SK-N-SH treated with all-trans-retinoic acid at 6 μM for 48 hours (cell line): ENCODE measurements around the gene TRAT1.

Source experiments
- ARNTL ChIP-seq: fragments of 450-650 bp; formaldehyde crosslinking; IDR thresholded peaks from 2 replicates; pipeline ENCODE4 v1.5.0; 2020; ENCODE audit warnings: low read depth, mild to moderate bottlenecking, moderate library complexity, borderline replicate concordance
- ESRRG ChIP-seq: fragments of 250-450 bp; sonication (Bioruptor Pico); IDR thresholded peaks from 2 replicates; pipeline ENCODE4 v1.6.1; 2021; ENCODE audit warnings: mild to moderate bottlenecking
- ISL1 ChIP-seq: fragments of 250-450 bp; sonication (Bioruptor Pico); IDR thresholded peaks from 2 replicates; pipeline ENCODE4 v2.1.2; 2022; ENCODE audit warnings: mild to moderate bottlenecking, moderate library complexity
- PPARA ChIP-seq: fragments of 250-450 bp; sonication (Bioruptor Pico); IDR thresholded peaks from 2 replicates; pipeline ENCODE4 v1.5.0; 2020; ENCODE audit warnings: mild to moderate bottlenecking, borderline replicate concordance
- RARB ChIP-seq: fragments of 250-450 bp; sonication (Bioruptor Pico); IDR thresholded peaks from 2 replicates; pipeline ENCODE4 v1.8.0; 2021; ENCODE audit warnings: mild to moderate bottlenecking, moderate library complexity
- SNAI2 ChIP-seq: fragments of 250-450 bp; sonication (Bioruptor Pico); IDR thresholded peaks from 2 replicates; pipeline ENCODE4 v1.5.0; 2020; ENCODE audit warnings: mild to moderate bottlenecking, moderate library complexity
- TCF4 ChIP-seq: fragments of 250-450 bp; sonication (Bioruptor Pico); IDR thresholded peaks from 2 replicates; pipeline ENCODE4 v1.8.0; 2021; ENCODE audit warnings: mild to moderate bottlenecking, moderate library complexity, borderline replicate concordance
- ZFP3 ChIP-seq: fragments of 250-450 bp; sonication (Bioruptor Pico); IDR thresholded peaks from 2 replicates; pipeline ENCODE4 v1.5.0; 2020; ENCODE audit warnings: mild to moderate bottlenecking, moderate library complexity
- ZFP30 ChIP-seq: fragments of 450-650 bp; formaldehyde crosslinking; IDR thresholded peaks from 2 replicates; pipeline ENCODE4 v1.5.0; 2022; ENCODE audit warnings: mild to moderate bottlenecking, moderate library complexity
- ZNF70 ChIP-seq: fragments of 450-650 bp; formaldehyde crosslinking; IDR thresholded peaks from 2 replicates; pipeline ENCODE4 v1.5.0; 2020; ENCODE audit warnings: mild to moderate bottlenecking, moderate library complexity
- TF ChIP-seq, protein P1 (sequence below): fragments of 250-450 bp; sonication (Bioruptor Pico); IDR thresholded peaks from 2 replicates; pipeline ENCODE4 v1.5.0; 2020; ENCODE audit warnings: mild to moderate bottlenecking, moderate library complexity
- TF ChIP-seq, protein P2 (sequence below): fragments of 250-450 bp; sonication (Bioruptor Pico); IDR thresholded peaks from 2 replicates; pipeline ENCODE4 v1.8.0; 2020; ENCODE audit warnings: mild to moderate bottlenecking, moderate library complexity, borderline replicate concordance
- TF ChIP-seq, protein P3 (sequence below): fragments of 250-450 bp; sonication (Bioruptor Pico); IDR thresholded peaks from 2 replicates; pipeline ENCODE4 v1.8.0; 2021; ENCODE audit warnings: low read depth, mild to moderate bottlenecking, moderate library complexity, borderline replicate concordance

DNA sequence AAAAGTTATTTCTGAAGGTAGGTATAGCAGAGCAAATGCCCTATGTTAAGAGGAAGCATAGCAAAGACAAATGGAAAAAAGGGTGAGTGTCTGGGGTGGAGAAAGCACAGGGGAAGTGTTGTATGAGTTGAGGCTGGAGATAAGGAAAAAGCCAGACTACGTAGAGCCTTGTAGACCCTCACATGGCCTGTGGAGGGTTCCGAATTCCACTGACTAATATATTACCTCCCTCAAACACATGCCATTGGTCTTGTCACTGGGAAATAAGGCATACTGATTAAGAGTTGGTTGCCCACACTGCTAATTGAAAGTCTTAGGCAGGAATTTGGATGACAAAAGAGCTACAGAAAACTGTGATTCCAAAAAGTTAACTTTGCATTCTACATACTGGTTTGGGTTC is 65.2 kb downstream of the TRAT1 start:
- TF ChIP-seq ZFP30 (CRISPR knock-in tag) (no peak), RARB (CRISPR knock-in tag) (no peak), ARNTL (CRISPR knock-in tag) (no peak), ZNF70 (CRISPR knock-in tag) (no peak), ZFP3 (CRISPR knock-in tag) (no peak), ISL1 (CRISPR knock-in tag) (no peak), ESRRG (CRISPR knock-in tag) (no peak), PPARA (CRISPR knock-in tag) (no peak), SNAI2 (no peak), TCF4 (CRISPR knock-in tag) (no peak)
- TF ChIP-seq, protein P1, sequence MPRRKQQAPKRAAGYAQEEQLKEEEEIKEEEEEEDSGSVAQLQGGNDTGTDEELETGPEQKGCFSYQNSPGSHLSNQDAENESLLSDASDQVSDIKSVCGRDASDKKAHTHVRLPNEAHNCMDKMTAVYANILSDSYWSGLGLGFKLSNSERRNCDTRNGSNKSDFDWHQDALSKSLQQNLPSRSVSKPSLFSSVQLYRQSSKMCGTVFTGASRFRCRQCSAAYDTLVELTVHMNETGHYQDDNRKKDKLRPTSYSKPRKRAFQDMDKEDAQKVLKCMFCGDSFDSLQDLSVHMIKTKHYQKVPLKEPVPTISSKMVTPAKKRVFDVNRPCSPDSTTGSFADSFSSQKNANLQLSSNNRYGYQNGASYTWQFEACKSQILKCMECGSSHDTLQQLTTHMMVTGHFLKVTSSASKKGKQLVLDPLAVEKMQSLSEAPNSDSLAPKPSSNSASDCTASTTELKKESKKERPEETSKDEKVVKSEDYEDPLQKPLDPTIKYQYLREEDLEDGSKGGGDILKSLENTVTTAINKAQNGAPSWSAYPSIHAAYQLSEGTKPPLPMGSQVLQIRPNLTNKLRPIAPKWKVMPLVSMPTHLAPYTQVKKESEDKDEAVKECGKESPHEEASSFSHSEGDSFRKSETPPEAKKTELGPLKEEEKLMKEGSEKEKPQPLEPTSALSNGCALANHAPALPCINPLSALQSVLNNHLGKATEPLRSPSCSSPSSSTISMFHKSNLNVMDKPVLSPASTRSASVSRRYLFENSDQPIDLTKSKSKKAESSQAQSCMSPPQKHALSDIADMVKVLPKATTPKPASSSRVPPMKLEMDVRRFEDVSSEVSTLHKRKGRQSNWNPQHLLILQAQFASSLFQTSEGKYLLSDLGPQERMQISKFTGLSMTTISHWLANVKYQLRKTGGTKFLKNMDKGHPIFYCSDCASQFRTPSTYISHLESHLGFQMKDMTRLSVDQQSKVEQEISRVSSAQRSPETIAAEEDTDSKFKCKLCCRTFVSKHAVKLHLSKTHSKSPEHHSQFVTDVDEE (CRISPR knock-in tag): no peak
- TF ChIP-seq, protein P2, sequence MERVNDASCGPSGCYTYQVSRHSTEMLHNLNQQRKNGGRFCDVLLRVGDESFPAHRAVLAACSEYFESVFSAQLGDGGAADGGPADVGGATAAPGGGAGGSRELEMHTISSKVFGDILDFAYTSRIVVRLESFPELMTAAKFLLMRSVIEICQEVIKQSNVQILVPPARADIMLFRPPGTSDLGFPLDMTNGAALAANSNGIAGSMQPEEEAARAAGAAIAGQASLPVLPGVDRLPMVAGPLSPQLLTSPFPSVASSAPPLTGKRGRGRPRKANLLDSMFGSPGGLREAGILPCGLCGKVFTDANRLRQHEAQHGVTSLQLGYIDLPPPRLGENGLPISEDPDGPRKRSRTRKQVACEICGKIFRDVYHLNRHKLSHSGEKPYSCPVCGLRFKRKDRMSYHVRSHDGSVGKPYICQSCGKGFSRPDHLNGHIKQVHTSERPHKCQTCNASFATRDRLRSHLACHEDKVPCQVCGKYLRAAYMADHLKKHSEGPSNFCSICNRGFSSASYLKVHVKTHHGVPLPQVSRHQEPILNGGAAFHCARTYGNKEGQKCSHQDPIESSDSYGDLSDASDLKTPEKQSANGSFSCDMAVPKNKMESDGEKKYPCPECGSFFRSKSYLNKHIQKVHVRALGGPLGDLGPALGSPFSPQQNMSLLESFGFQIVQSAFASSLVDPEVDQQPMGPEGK (CRISPR knock-in tag): no peak
- TF ChIP-seq, protein P3, sequence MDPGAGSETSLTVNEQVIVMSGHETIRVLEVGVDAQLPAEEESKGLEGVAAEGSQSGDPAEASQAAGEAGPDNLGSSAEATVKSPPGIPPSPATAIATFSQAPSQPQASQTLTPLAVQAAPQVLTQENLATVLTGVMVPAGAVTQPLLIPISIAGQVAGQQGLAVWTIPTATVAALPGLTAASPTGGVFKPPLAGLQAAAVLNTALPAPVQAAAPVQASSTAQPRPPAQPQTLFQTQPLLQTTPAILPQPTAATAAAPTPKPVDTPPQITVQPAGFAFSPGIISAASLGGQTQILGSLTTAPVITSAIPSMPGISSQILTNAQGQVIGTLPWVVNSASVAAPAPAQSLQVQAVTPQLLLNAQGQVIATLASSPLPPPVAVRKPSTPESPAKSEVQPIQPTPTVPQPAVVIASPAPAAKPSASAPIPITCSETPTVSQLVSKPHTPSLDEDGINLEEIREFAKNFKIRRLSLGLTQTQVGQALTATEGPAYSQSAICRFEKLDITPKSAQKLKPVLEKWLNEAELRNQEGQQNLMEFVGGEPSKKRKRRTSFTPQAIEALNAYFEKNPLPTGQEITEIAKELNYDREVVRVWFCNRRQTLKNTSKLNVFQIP (CRISPR knock-in tag): no peak
